B cell (primary cell): ENCODE results near the gene B4GALNT4.

ENCODE experiments used
- CTCF ChIP-seq: fragments of 200-600 bp; IDR thresholded peaks from one replicate; pipeline ENCODE4 v1.8.0; 2022; ENCODE audit warnings: antibody characterized with exemption, mild to moderate bottlenecking
- EZH2 ChIP-seq: IDR thresholded peaks from 2 replicates; pipeline ENCODE4 v1.6.1; 2012; ENCODE audit warnings: borderline replicate concordance, low read depth, mild to moderate bottlenecking, moderate library complexity, low read length; ENCODE audit not compliant: insufficient read depth, poor library complexity, severe bottlenecking

- TF ChIP-seq CTCF (no peak), EZH2 (no peak)
Measured at GRCh38 chr11:394858-395655, 25.8 kb downstream of the B4GALNT4 start.
